Chondrocyte (in vitro differentiated cells): ENCODE results near the gene CLCC1. TPM values are rescaled to one million over a fixed set of nuclear protein-coding genes. Genes with fewer than 3 reads are reported as not detected.

Experiments
- DNase-seq: peaks from one replicate; pipeline ENCODE4 v3.0.0; 2021; ENCODE audit warnings: mixed read lengths, low spot score
- H3K27ac Mint-ChIP-seq: one replicate; pipeline ENCODE4 v1.8.0; 2021; ENCODE audit warnings: mild to moderate bottlenecking, moderate library complexity, mixed read lengths; ENCODE audit not compliant: unreplicated experiment
- H3K27me3 Mint-ChIP-seq: 2 replicates; pipeline ENCODE4 v1.8.0; 2021; ENCODE audit warnings: low read depth, mixed read lengths
- H3K36me3 Mint-ChIP-seq: 2 replicates; pipeline ENCODE4 v1.8.0; 2021; ENCODE audit warnings: low read depth, mixed read lengths
- H3K4me1 Mint-ChIP-seq: 2 replicates; pipeline ENCODE4 v1.8.0; 2021; ENCODE audit warnings: low read depth, mild to moderate bottlenecking, mixed read lengths
- H3K4me3 Mint-ChIP-seq: one replicate; pipeline ENCODE4 v1.8.0; 2021; ENCODE audit warnings: mild to moderate bottlenecking, moderate library complexity, mixed read lengths; ENCODE audit not compliant: unreplicated experiment
- H3K9me3 Mint-ChIP-seq: 2 replicates; pipeline ENCODE4 v1.8.0; 2021; ENCODE audit warnings: low read depth, mixed read lengths
- total RNA-seq: library from RNA; stranded (reverse); gene quantifications from 3 replicates; pipeline ENCODE4 v1.2.1, GENCODE V29; 2021
- TF ChIP-seq, protein P1 (sequence below): fragments of 200-600 bp; sonication (generic); IDR thresholded peaks from 2 replicates; pipeline ENCODE4 v1.5.0; 2021; ENCODE audit warnings: antibody characterized with exemption, mild to moderate bottlenecking, moderate library complexity

CLCC1 gene
- total RNA-seq, 1 donor from 2014 or later = 41.7 TPM

DNA sequence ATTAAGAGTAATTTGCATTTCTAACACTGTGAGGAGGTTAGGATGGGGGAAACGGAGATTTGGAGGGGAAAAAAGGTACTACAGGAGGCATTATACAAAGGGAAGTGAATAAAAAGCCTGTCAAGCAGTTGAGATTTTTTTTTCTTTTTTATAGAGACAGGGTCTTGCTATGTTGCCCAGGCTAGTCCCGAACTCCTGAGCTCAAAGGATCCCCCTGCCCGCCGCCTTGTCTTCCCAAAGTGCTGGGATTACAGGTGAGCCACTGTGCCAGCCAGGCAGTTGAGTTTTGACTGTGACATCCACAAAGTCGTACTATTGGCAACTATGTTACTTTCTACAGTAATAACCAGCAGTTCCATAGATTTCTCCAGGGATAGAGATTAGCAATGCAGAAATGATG is 2.6 kb downstream of the CLCC1 start:
- DNase-seq = no peak
- H3K9me3 Mint-ChIP-seq = no peaks in the 10 kb centered on the region
- peaks cover 5% of the 10 kb centered on the region for H3K36me3 Mint-ChIP-seq
- H3K27me3 Mint-ChIP-seq = no peaks in the 10 kb centered on the region
- H3K4me3 Mint-ChIP-seq = no peak overlapping the region
- peaks cover 34% of the 10 kb centered on the region for H3K4me1 Mint-ChIP-seq
- H3K27ac Mint-ChIP-seq = no peak overlapping the region
- TF ChIP-seq, protein P1, sequence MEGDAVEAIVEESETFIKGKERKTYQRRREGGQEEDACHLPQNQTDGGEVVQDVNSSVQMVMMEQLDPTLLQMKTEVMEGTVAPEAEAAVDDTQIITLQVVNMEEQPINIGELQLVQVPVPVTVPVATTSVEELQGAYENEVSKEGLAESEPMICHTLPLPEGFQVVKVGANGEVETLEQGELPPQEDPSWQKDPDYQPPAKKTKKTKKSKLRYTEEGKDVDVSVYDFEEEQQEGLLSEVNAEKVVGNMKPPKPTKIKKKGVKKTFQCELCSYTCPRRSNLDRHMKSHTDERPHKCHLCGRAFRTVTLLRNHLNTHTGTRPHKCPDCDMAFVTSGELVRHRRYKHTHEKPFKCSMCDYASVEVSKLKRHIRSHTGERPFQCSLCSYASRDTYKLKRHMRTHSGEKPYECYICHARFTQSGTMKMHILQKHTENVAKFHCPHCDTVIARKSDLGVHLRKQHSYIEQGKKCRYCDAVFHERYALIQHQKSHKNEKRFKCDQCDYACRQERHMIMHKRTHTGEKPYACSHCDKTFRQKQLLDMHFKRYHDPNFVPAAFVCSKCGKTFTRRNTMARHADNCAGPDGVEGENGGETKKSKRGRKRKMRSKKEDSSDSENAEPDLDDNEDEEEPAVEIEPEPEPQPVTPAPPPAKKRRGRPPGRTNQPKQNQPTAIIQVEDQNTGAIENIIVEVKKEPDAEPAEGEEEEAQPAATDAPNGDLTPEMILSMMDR = no peak

DNA sequence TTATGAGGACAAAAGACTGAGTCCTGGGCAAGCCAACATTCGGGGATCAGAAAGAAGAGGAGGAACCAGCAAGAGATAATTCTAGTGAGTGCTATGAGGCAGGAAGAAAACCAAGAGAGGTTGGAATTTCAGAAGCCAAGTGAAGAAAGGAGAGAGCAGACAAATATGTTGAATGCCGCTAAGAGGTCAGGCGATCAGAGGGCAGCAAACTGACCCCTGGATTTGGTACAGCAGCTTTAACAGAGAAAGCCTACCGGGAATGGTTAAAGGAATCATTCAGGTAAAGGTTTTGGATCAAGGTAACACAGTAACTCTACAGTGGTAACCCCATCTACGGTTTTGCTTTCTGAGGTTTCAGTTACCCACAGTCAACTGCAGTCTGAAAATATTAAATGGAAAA is 5.4 kb downstream of the CLCC1 start:
- no peak for DNase-seq
- H3K27ac Mint-ChIP-seq = peak overlapping the region; percentile 37
- TF ChIP-seq, protein P1 = no peak
- no peak overlapping the region for H3K4me3 Mint-ChIP-seq
- no peaks in the 10 kb centered on the region for H3K27me3 Mint-ChIP-seq
- H3K9me3 Mint-ChIP-seq = no peaks in the 10 kb centered on the region
- peaks cover 5% of the 10 kb centered on the region for H3K36me3 Mint-ChIP-seq
- peaks cover 27% of the 10 kb centered on the region for H3K4me1 Mint-ChIP-seq

DNA sequence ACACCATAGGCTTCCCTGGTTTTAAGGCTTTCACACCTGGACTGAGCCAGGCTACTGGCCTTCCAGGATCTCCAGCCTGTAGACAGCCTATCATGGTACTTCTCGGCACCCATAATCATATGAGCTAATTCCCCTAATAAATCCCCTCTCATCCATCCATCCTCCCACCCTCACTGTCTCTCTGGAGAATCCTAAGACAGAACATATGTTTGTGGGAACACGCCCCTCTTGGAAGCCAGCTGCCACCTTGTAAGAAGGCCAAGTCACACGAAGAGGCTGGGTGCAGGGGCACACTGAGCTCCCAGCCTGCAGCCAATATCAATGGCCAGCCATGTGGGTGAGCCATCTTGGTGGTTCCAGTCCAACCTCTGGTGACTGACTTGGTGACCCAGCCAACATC is 7.4 kb downstream of the CLCC1 start:
- TF ChIP-seq, protein P1 = no peak
- Mint-ChIP-seq H3K27me3 (no peaks in the 10 kb centered on the region), H3K27ac (no peak overlapping the region), H3K4me1 (peaks cover 18% of the 10 kb centered on the region), H3K4me3 (no peak overlapping the region), H3K36me3 (peaks cover 3% of the 10 kb centered on the region), H3K9me3 (no peaks in the 10 kb centered on the region)
- no peak for DNase-seq

DNA sequence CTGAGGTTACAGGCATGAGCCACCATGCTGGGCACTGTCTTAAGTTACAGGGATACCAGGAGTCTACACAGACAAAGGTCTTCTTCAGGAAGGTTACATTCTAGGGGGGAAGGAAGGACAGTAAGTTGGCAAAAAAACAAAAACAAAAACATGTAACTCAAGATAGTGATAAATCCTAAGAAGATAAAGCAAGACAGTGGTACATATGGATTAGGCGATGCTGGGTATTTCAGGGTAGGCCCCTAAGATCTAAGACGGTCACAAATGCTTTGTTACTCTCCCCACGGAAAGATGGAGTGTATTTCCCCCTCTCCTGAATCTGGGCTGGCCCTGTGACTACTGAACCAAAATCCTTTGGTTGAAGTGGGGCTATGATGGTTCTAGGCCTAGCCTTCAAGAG is 8.2 kb downstream of the CLCC1 start:
- H3K4me1 Mint-ChIP-seq = peaks cover 13% of the 10 kb centered on the region
- no peak overlapping the region for H3K4me3 Mint-ChIP-seq
- peaks cover 3% of the 10 kb centered on the region for H3K36me3 Mint-ChIP-seq
- TF ChIP-seq, protein P1 = no peak
- no peak overlapping the region for H3K27ac Mint-ChIP-seq
- DNase-seq = no peak
- no peaks in the 10 kb centered on the region for H3K9me3 Mint-ChIP-seq
- H3K27me3 Mint-ChIP-seq = no peaks in the 10 kb centered on the region

DNA sequence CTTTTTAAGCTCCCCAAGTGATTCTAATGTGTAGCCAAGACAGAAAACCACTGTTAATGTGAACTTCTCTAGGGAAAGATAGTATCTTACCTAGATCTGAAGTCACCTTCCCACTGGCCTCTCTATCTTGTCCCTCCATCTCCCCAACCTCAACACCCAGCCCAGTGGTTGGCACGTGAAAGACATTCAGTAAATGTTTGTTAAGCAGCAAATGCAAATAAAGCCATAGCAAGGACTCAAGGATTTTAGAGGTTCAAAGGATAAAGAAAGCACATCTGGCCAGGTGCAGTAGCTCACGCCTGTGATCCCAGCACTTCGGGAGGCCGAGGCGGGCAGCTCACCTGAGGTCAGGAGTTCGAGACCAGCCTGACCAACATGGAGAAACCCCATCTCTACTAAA is 9.8 kb downstream of the CLCC1 start:
- no peak for DNase-seq
- Mint-ChIP-seq H3K27me3 (no peaks in the 10 kb centered on the region), H3K27ac (no peak overlapping the region), H3K4me3 (no peak overlapping the region), H3K36me3 (peaks cover 3% of the 10 kb centered on the region), H3K4me1 (peaks cover 22% of the 10 kb centered on the region), H3K9me3 (no peaks in the 10 kb centered on the region)
- TF ChIP-seq, protein P1 = no peak
